Measurements from ENCODE around the gene PAMR1.

The PAMR1 gene

GRCh38 chr11:35393098-35393497 lies 132.3 kb downstream of the PAMR1 start:
- DNase-seq = no peak

GRCh38 chr11:35391922-35392688 lies 133.3 kb downstream of the PAMR1 start:
- peak; percentile 56 for DNase-seq

- peak; percentile 67 for DNase-seq
These were observed 134.4 kb downstream of the PAMR1 start for GRCh38 chr11:35390737-35391682.

GRCh38 chr11:35389897-35390465 lies 135.4 kb downstream of the PAMR1 start:
- DNase-seq = no peak

- no peak for DNase-seq
These were observed 136.3 kb downstream of the PAMR1 start for GRCh38 chr11:35389112-35389511.

GRCh38 chr11:35388061-35388460 lies 137.4 kb downstream of the PAMR1 start:
- no peak for DNase-seq

GRCh38 chr11:35387111-35387982 lies 138.1 kb downstream of the PAMR1 start:
- no peak for DNase-seq

- DNase-seq = no peak
These were observed 141.5 kb downstream of the PAMR1 start for GRCh38 chr11:35383953-35384352.

All from MV-4-11 (cell line).